GM12878 (cell line): ENCODE measurements around the gene GPR155. TPM values are rescaled to one million over a fixed set of nuclear protein-coding genes. Genes with fewer than 3 reads are reported as not detected.

Experiments
- CBX3 ChIP-seq: fragments of 200-600 bp; sonication (generic); IDR thresholded peaks from 2 replicates; pipeline ENCODE4 v1.6.1; 2016; ENCODE audit warnings: low read depth, borderline replicate concordance
- CREB1 ChIP-seq: IDR thresholded peaks from 2 replicates; pipeline ENCODE4 v1.6.1; 2012; ENCODE audit warnings: low read depth, mild to moderate bottlenecking, inconsistent platforms
- EGR1 ChIP-seq, 2 experiments: IDR thresholded peaks; 1 replicate in 1 of 2; 2 replicates in 1 of 2; pipeline ENCODE4 v1.6.1; 2011 to 2012; ENCODE audit warnings: low read depth in 2 of 2, low read length in 2 of 2, borderline replicate concordance in 1 of 2, mild to moderate bottlenecking in 1 of 2, moderate library complexity in 1 of 2
- FOS ChIP-seq: IDR thresholded peaks from 3 replicates; pipeline ENCODE4 v1.6.1; 2011; ENCODE audit warnings: borderline replicate concordance; ENCODE audit not compliant: insufficient read length; ENCODE audit errors: extremely low read depth
- LARP7 ChIP-seq: fragments of 450-650 bp; IDR thresholded peaks from 2 replicates; pipeline ENCODE4 v1.6.1; 2017; ENCODE audit warnings: mild to moderate bottlenecking
- MTA3 ChIP-seq: IDR thresholded peaks from 2 replicates; pipeline ENCODE4 v1.6.1; 2012; ENCODE audit warnings: low read length, inconsistent platforms, borderline replicate concordance
- NKRF ChIP-seq: fragments of 450-650 bp; conservative IDR thresholded peaks from 2 replicates; pipeline ENCODE4 v1.6.1; 2017; ENCODE audit warnings: mild to moderate bottlenecking, moderate library complexity
- NR2F1 ChIP-seq: fragments of 450-650 bp; conservative IDR thresholded peaks from 2 replicates; pipeline ENCODE4 v1.6.1; 2017; ENCODE audit warnings: mild to moderate bottlenecking
- RCOR1 ChIP-seq: conservative IDR thresholded peaks from 2 replicates; pipeline ENCODE4 v1.6.1; 2012; ENCODE audit warnings: low read depth, low read length, improper control_type of control experiment
- SIN3A ChIP-seq: IDR thresholded peaks from 2 replicates; pipeline ENCODE4 v1.6.1; 2012; ENCODE audit warnings: low read depth, low read length, improper control_type of control experiment
- SPI1 ChIP-seq: IDR thresholded peaks from 2 replicates; pipeline ENCODE4 v1.6.1; 2011; ENCODE audit warnings: low read depth, mild to moderate bottlenecking, low read length, moderate library complexity, borderline replicate concordance; ENCODE audit not compliant: insufficient read depth
- ZNF207 ChIP-seq: fragments of 450-650 bp; IDR thresholded peaks from 2 replicates; pipeline ENCODE4 v1.6.1; 2014; ENCODE audit warnings: antibody characterized with exemption, mild to moderate bottlenecking, borderline replicate concordance
- ZNF592 ChIP-seq: fragments of 450-650 bp; IDR thresholded peaks from 2 replicates; pipeline ENCODE4 v1.6.1; 2017; ENCODE audit warnings: mild to moderate bottlenecking, moderate library complexity
- polyA plus RNA-seq, 11 experiments: library from polyadenylated mRNA; depleted of rRNA in 4 of 11; unstranded in 6 of 11; stranded (reverse) in 5 of 11; fragments of >200 nt; fragmentation: Nextera tagmentation in 4 of 11; fragmentation: Illumina TruSeq in 1 of 11; extraction: Ambion mirVana in 4 of 11; extraction: Trizol in 1 of 11; gene quantifications; 1 replicate in 1 of 11; 2 replicates in 10 of 11; pipeline versions ENCODE4 v1.2.1 to v1.2.3, GENCODE V29; 2011 to 2016; ENCODE audit warnings: inconsistent platforms in 2 of 11, missing spikeins in 2 of 11, low read depth in 1 of 11
- total RNA-seq, 4 experiments: library from RNA; depleted of rRNA in 3 of 4; stranded (reverse); fragments of >200 nt in 3 of 4; fragmentation: Illumina TruSeq in 1 of 4; extraction: Trizol in 1 of 4; gene quantifications; 2 replicates each; pipeline versions ENCODE4 v1.2.1 to v1.2.3, GENCODE V29; 2013 to 2021
- TF ChIP-seq, protein P1 (sequence below): fragments of 450-650 bp; IDR thresholded peaks from 2 replicates; pipeline ENCODE4 v1.6.1; 2017; ENCODE audit warnings: borderline replicate concordance
- TF ChIP-seq, protein P2 (sequence below): fragments of 450-650 bp; IDR thresholded peaks from 2 replicates; pipeline ENCODE4 v1.6.1; 2017; ENCODE audit warnings: mild to moderate bottlenecking

Gene GPR155
- total and polyA plus RNA-seq, 10 of the 15 experiments (the other 5 are each of a cell fraction or from before 2014, with no cell fraction given): 0.53 to 3.0 (median 1.5) TPM

DNA sequence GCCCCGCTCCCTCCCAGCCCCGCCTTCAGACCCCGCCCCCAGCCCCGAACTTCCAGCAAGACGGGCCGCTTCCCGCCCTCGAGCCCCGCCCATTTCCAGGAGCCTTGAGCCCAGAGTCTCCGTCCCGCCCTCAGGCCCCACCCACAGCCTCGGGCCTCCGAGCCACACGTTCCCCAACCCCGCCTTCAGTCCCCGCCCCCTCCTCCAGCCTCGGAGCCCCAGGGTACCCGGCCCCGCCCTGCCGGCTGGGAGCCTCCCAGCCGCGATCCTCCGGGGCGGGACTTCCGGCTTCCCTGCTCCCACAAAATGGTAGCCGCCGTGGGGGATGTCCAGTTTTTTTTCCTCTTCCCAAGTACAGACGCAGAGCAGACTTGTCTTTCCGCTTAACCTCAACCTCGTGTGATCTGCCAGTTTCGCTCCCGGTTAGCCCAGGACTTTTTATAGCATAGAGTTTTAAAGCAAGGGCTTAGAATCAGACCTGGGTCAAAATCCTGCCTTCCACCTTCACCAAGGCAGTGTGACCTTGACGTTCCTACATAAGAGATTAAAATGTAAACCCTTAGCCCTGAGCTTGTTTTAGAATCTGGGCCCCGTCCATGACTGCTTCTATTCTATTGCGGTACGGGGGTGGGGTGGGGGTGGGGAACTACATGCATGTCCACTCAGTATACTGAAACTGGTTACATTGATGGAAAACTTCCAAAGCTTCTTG, 435 bp upstream of the GPR155 start (continued):
- no peak for TF ChIP-seq NKRF
- no peak for TF ChIP-seq RCOR1
- TF ChIP-seq FOS: no peak
- no peak for TF ChIP-seq CREB1
- TF ChIP-seq ZNF592: no peak
- no peak for TF ChIP-seq CBX3
- TF ChIP-seq SPI1: no peak
- TF ChIP-seq EGR1 (IDR thresholded peaks at IDR 0.05; ENCODE audit: borderline replicate concordance in 1 of 2, low read depth in 2 of 2, low read length in 2 of 2): no peak
- TF ChIP-seq LARP7: no peak
- TF ChIP-seq NR2F1: no peak
- 0 out of 2 replicates have a peak, but pooled peaks have one; percentile 50 for TF ChIP-seq ZNF207
- no peak for TF ChIP-seq SIN3A
- TF ChIP-seq, protein P1, sequence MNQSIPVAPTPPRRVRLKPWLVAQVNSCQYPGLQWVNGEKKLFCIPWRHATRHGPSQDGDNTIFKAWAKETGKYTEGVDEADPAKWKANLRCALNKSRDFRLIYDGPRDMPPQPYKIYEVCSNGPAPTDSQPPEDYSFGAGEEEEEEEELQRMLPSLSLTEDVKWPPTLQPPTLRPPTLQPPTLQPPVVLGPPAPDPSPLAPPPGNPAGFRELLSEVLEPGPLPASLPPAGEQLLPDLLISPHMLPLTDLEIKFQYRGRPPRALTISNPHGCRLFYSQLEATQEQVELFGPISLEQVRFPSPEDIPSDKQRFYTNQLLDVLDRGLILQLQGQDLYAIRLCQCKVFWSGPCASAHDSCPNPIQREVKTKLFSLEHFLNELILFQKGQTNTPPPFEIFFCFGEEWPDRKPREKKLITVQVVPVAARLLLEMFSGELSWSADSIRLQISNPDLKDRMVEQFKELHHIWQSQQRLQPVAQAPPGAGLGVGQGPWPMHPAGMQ: no peak
- TF ChIP-seq, protein P2, sequence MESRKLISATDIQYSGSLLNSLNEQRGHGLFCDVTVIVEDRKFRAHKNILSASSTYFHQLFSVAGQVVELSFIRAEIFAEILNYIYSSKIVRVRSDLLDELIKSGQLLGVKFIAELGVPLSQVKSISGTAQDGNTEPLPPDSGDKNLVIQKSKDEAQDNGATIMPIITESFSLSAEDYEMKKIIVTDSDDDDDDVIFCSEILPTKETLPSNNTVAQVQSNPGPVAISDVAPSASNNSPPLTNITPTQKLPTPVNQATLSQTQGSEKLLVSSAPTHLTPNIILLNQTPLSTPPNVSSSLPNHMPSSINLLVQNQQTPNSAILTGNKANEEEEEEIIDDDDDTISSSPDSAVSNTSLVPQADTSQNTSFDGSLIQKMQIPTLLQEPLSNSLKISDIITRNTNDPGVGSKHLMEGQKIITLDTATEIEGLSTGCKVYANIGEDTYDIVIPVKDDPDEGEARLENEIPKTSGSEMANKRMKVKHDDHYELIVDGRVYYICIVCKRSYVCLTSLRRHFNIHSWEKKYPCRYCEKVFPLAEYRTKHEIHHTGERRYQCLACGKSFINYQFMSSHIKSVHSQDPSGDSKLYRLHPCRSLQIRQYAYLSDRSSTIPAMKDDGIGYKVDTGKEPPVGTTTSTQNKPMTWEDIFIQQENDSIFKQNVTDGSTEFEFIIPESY: no peak
- no peak for TF ChIP-seq MTA3
